Mononuclear cell (primary cell): ENCODE measurements around the gene TFF1. TPM values are rescaled to one million over a fixed set of nuclear protein-coding genes. Genes with fewer than 3 reads are reported as not detected.

Experiments
- H3K27me3 ChIP-seq: 2 replicates; pipeline ENCODE4 v1.6.0; 2011; ENCODE audit warnings: low read length, control low read depth; ENCODE audit not compliant: insufficient read depth
- H3K4me1 ChIP-seq: 2 replicates; pipeline ENCODE4 v1.5.1; 2011; ENCODE audit warnings: mild to moderate bottlenecking, low read length, control low read depth; ENCODE audit not compliant: insufficient read depth
- H3K4me3 ChIP-seq: 2 replicates; pipeline ENCODE4 v1.5.1; 2011; ENCODE audit warnings: mild to moderate bottlenecking, low read length, moderate library complexity
- H3K9me3 ChIP-seq: 2 replicates; pipeline ENCODE4 v1.5.1; 2011; ENCODE audit warnings: low read depth, mild to moderate bottlenecking, control low read depth, low read length
- total RNA-seq: library from RNA; depleted of rRNA; stranded (reverse); fragments of >200 nt; gene quantifications from one replicate; pipeline ENCODE4 v1.2.3, GENCODE V29; 2012

Gene TFF1
- total RNA-seq, 1 donor, result not detected

DNA sequence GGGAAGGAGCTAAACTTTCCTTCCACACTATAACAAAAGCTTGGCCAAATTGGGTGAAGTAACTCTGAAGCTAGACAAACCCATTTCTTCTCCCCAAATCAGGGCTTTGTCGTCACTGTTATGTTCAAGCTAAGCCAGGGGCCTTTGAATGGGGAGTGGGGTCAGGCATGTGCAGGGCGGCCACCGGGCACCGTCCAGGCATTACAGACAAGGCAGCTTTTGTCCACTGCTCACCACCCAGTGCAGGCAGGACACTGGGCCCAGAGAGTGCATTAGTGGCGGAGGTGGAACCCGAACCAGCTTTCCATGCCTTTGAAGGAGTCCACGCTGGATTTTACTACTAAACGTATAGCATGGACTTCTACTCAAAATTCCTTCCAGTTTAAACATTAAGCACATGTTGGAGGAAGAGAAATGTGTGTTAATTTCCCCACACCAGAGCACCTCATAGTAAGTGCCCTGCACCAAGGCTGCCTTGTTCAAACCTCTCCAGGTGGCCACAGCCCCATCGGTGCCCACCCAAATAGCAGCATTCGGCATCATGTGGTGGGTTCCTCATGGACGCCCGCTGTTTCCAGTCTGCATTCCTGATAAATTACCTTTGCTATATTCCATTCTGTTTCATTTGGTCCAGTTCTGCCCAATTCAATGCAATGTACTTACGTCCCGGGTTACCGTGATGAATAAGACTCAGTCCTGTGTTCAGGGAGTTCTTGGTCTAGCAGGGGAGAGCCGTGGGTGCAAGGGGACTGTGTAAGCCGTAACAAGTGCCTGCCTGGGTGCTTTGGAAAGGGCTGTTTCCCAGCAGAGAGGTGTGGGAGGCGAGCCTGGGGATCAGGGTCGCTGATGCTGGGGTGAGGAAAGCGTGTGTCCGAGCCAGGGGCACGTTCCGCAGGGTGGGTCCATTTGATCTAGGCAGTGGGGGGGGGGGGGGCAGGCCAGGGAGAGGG, 39.0 kb upstream of the TFF1 start:
- H3K9me3 ChIP-seq, result peaks cover 6% of the 10 kb centered on the region
- H3K4me3 ChIP-seq, result peak overlapping the region; percentile 47
- peaks cover 20% of the 10 kb centered on the region for H3K4me1 ChIP-seq
- no peaks in the 10 kb centered on the region for H3K27me3 ChIP-seq

GRCh38 chr21:42404539-42404938, 38.2 kb upstream of the TFF1 start:
- no peaks in the 10 kb centered on the region for H3K27me3 ChIP-seq
- peaks cover 20% of the 10 kb centered on the region for H3K4me1 ChIP-seq
- H3K4me3 ChIP-seq, result peak overlapping the region; percentile 47

GRCh38 chr21:42403611-42404231, 37.4 kb upstream of the TFF1 start, which contains the start of gene UBASH3A:
TSS of gene UBASH3A (plus strand) at chr21:42403902. CDS start at chr21:42403946, 44 bp downstream.
- Histone ChIP-seq H3K4me3 (peak within 1 kb of the TSS; percentile 47), H3K4me1 (peaks cover 14% of the 10 kb centered on the region), H3K27me3 (no peaks in the 10 kb centered on the region), H3K9me3 (peaks cover 6% of the 10 kb centered on the region)

More at GRCh38 chr21:42404539-42404938, 38.2 kb upstream of the TFF1 start:
- H3K9me3 ChIP-seq, result peaks cover 6% of the 10 kb centered on the region

- Histone ChIP-seq H3K4me1 (peaks cover 9% of the 10 kb centered on the region), H3K27me3 (no peaks in the 10 kb centered on the region), H3K9me3 (peaks cover 6% of the 10 kb centered on the region), H3K4me3 (no peak overlapping the region)
Measured at GRCh38 chr21:42401820-42402251, 35.5 kb upstream of the TFF1 start.

- Histone ChIP-seq H3K9me3 (peaks cover 6% of the 10 kb centered on the region), H3K4me1 (peaks cover 6% of the 10 kb centered on the region), H3K27me3 (no peaks in the 10 kb centered on the region), H3K4me3 (no peak overlapping the region)
Measured at GRCh38 chr21:42401154-42401553, 34.8 kb upstream of the TFF1 start.

- Histone ChIP-seq H3K4me1 (peaks cover 6% of the 10 kb centered on the region), H3K4me3 (no peak overlapping the region), H3K9me3 (peaks cover 6% of the 10 kb centered on the region), H3K27me3 (no peaks in the 10 kb centered on the region)
Measured at GRCh38 chr21:42400525-42400924, 34.2 kb upstream of the TFF1 start.

DNA sequence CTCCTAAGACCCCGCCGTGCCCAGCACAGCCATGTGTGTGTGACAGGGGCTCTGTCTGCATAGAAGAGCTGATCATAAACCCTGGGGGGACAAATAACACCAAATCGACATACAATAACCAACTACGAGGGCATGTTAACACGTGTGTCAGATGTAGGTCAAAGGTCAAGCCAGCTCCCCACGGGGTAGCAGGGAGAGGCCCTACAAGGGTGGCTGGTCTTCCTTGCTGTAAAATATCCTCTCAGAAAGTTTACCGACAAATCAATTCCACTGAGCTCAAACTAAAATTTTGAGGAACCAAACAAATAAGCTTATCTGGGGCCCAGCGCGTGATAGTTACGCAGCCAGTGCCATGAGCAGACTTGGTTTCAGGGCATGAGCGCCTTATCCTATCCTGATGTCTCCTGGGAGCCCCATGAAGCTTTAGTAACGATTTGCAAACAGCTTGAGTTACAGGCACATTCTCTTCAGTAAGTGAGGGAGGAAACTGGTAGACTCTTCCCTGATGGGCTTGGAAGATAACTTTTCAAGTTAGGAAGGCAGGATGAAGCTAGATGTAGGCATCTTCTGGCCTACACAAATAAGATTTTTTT, 32.2 kb upstream of the TFF1 start:
- Histone ChIP-seq H3K27me3 (no peaks in the 10 kb centered on the region), H3K4me3 (no peak overlapping the region), H3K4me1 (peaks cover 6% of the 10 kb centered on the region), H3K9me3 (peaks cover 6% of the 10 kb centered on the region)

DNA sequence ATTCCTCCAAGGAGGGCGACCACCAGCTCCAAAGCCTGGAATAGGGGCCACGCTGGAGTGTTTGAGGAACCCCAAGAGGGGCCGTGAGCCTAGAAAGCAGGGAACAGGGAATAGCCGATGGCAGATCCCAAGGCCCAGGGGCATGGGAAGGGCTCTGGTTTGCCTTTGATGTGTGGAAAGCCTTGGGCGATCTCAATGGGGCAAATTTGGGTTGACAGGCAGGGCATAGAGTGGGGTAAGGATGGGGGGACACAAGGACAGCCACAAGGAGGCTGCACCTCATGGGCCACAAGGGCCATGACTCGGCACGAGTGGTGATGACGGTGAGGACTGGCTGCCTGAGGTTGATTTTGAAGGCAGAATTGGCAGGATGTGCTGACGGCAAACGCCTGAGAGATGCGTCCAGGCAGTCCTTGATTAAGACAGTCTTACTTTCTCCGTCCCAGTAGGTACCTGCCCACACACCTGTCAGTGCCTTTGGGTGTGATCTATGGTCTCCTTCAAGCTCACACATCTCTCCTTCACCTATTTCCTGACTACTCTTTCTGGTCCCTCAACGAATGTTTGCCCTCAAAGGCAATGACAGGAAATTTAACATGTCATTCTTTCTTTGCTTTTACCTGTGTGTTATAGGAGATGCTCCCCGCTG, 31.5 kb upstream of the TFF1 start:
- Histone ChIP-seq H3K4me3 (no peak overlapping the region), H3K27me3 (no peaks in the 10 kb centered on the region), H3K4me1 (peaks cover 6% of the 10 kb centered on the region), H3K9me3 (peaks cover 6% of the 10 kb centered on the region)

DNA sequence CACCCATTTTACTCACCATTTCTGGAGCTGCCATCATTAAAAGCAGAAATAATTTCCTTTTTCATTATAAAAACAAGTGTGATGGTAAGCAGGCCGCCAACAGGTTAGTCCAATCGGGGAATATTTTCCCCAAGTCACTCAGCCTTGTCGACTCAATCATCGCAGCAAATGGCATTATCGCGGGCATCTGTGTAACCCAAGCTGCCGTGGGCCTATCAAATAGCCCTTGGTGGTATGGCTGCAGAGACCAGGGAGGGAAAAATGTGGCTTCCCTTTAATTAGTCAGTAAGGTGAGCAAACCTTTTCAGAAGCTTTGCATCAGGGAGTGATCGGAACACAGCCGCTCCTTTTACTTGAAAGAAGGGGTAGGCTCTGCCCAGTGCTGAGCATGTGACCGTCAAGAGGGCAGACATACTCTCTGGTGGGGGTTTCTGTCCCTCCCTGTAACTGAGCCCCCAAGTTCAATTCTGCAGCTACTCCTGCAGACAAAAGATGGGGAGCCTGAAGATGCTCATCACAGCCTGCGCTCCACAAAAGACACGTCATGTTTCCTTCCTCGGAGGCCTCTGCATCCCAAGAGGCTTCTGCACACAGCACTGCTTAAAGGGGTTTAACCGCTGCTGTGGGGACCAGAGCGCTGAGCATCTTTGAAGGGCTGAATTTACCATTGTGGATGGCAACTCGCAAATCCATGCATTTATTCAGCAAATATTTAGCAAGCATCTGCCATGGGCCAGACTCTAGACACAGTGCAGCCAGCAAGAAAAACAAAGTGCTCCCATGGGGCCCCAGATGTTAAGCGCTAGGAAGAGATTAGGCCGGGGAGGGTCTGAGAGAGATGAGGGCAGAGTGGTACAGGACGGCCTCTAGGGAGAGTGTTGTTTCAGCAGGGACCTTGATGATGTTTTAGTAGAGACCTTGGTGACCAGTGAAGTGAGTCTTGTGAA, 30.7 kb upstream of the TFF1 start:
- Histone ChIP-seq H3K9me3 (peaks cover 5% of the 10 kb centered on the region), H3K27me3 (no peaks in the 10 kb centered on the region), H3K4me1 (peaks cover 10% of the 10 kb centered on the region), H3K4me3 (no peak overlapping the region)

- Histone ChIP-seq H3K27me3 (no peaks in the 10 kb centered on the region), H3K4me1 (peaks cover 10% of the 10 kb centered on the region), H3K4me3 (no peak within 1 kb of the TSS), H3K9me3 (no peaks in the 10 kb centered on the region)
Measured at GRCh38 chr21:42395905-42396651, 29.7 kb upstream of the TFF1 start, which contains the start of gene TMPRSS3. TSS of gene TMPRSS3 (minus strand) at chr21:42396052. CDS start at chr21:42395417, 635 bp downstream.

DNA sequence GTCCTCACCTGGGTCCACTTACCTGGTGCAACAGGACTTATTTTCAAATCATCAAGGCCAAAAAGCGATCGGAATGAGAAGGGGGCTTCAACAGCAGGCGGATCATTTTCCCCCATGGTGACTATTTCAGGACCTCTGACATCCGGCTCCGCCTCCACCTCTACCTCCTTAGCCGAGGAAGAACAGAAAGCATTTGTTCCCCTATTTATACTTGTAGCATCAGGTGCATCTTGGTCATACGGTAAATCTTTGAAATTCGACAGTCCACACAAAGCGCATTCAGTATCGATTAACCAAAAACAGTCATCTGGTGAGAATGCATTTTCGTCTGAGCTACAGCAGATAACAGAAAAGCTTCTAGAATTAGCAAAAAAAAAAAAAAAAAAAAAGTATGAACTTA, 29.0 kb upstream of the TFF1 start:
- H3K9me3 ChIP-seq, result no peaks in the 10 kb centered on the region
- H3K4me3 ChIP-seq, result no peak overlapping the region

DNA sequence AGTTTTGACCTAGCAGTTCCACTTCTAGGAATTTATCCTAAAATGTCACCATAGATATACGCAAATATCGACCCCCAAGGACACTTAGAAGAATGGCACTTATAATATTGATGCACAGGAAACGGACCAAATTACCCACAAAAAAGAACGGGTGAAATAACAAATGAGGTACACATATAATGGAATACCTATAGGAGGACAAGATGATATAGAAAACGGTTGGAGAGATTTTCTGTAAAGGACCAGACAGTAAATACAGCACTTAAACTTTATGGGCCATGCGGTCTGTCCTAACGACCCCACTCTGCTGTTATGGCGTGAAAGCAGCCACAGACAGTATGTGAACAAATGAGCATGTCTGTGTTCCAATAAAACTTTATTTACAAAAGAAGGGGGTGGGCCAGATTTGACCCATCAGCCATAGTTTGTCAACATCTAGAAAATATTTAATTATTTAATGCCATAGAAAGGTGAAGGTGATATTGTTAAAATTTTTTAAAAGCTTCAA, 27.2 kb upstream of the TFF1 start:
- no peak overlapping the region for H3K4me3 ChIP-seq
- no peaks in the 10 kb centered on the region for H3K27me3 ChIP-seq
- peaks cover 22% of the 10 kb centered on the region for H3K4me1 ChIP-seq
- H3K9me3 ChIP-seq, result no peaks in the 10 kb centered on the region

More for the DNA sequence above, 29.0 kb upstream of the TFF1 start:
- Histone ChIP-seq H3K27me3 (no peaks in the 10 kb centered on the region), H3K4me1 (peaks cover 10% of the 10 kb centered on the region)
